A549 (cell line): Measurements from ENCODE around the gene CXCL9.
"Not testable (repeated sequence)": the region's sequence is repeated elsewhere in the genome, so short reads cannot be mapped to it uniquely, and the experiment has no call there.

Experiments
- CTCF ChIP-seq: fragments of >200 bp; sonication (Bioruptor Twin); formaldehyde crosslinking; IDR thresholded peaks from 3 replicates; pipeline ENCODE4 v1.5.1; 2016
- JUN ChIP-seq, 2 experiments: fragments of >200 bp; sonication (Bioruptor Twin); formaldehyde crosslinking; IDR thresholded peaks; 2 replicates in 1 of 2; 3 replicates in 1 of 2; pipeline ENCODE4 v1.6.1; 2016 to 2017
- PHF8 ChIP-seq: fragments of 200-600 bp; sonication (generic); IDR thresholded peaks from 2 replicates; pipeline ENCODE4 v1.6.1; 2016; ENCODE audit warnings: low read depth, mild to moderate bottlenecking, antibody characterized with exemption, moderate library complexity, borderline replicate concordance
- POLR2A ChIP-seq: IDR thresholded peaks from 2 replicates; pipeline ENCODE4 v1.6.1; 2012; ENCODE audit warnings: mild to moderate bottlenecking, low read length

- TF ChIP-seq JUN (IDR thresholded peaks at IDR 0.05); CTCF; PHF8; POLR2A: not testable (repeated sequence)
Measured at GRCh38 chr4:76043306-76043705, 36.0 kb upstream of the CXCL9 start.
